K562 (cell line): ENCODE results near the gene SDSL. TPM values are rescaled to one million over a fixed set of nuclear protein-coding genes. Genes with fewer than 3 reads are reported as not detected.
A peak's percentile ranks its signal among the peaks of the same experiment; 100 is the strongest.

ENCODE experiments used
- ATAC-seq: fragments of 200-7000 bp; cut with Tn5 transposase; 3 replicates; pipeline ENCODE4 v1.9.1; 2020; ENCODE audit warnings: moderate library complexity
- BruUV-seq: library from RNA; stranded (reverse); fragments of 400-500 nt; replicated peaks from 2 replicates; lab custom pipeline; 2021; lab: Mats Ljungman, UMichigan
- CTCF ChIA-PET: fragments of 300-600 bp; formaldehyde crosslinking; extraction: SDS; loops from one replicate; lab custom pipeline; 2021; ENCODE audit warnings: low intra/inter-chr PET ratio; lab: Yijun Ruan, JAX
- POLR2A ChIA-PET: fragments of 300-600, 350-650 bp; sonication (Branson Sonifier 250); formaldehyde crosslinking; extraction: SDS; loops from one replicate; lab custom pipeline; 2021; ENCODE audit warnings: antibody characterized with exemption, inconsistent platforms; lab: Yijun Ruan, JAX
- DNase-seq, 4 experiments: peaks; one replicate each; pipeline versions ENCODE4 v3.0.0 to v3.0.0-alpha.2; 2011 to 2018; ENCODE audit warnings: low spot score in 3 of 4, mixed read lengths in 3 of 4; ENCODE audit errors: extremely low read depth in 1 of 4
- FAIRE-seq: peaks from 2 replicates; lab custom pipeline; 2011; peaks lifted over from hg19 to GRCh38; lab: Jason Lieb, UNC
- H2AFZ ChIP-seq: 2 replicates; pipeline ENCODE4 v1.6.0; 2011; ENCODE audit warnings: low read depth, low read length, control low read depth, inconsistent platforms
- H3K27ac ChIP-seq: fragments of 200-600 bp; 3 replicates; pipeline ENCODE4 v1.8.0; 2011; ENCODE audit warnings: low read depth, mild to moderate bottlenecking, control low read depth, inconsistent platforms, low read length, moderate library complexity, mixed read lengths; ENCODE audit errors: extremely low read depth
- H3K27me3 ChIP-seq, 2 experiments: fragments of 300-600 bp in 1 of 2; 2 replicates in 1 of 2; 3 replicates in 1 of 2; pipeline versions ENCODE4 v1.6.0 to v1.8.0; 2011; ENCODE audit warnings: inconsistent platforms in 2 of 2, low read length in 2 of 2, mild to moderate bottlenecking in 1 of 2, mixed read lengths in 1 of 2, moderate library complexity in 1 of 2; ENCODE audit not compliant: control insufficient read depth in 2 of 2, insufficient read depth in 2 of 2
- H3K36me3 ChIP-seq: fragments of 300-600 bp; 3 replicates; pipeline ENCODE4 v1.8.0; 2011; ENCODE audit warnings: mild to moderate bottlenecking, low read length, inconsistent platforms; ENCODE audit not compliant: control insufficient read depth, insufficient read depth
- H3K4me1 ChIP-seq, 2 experiments: fragments of 200-600 bp in 1 of 2; replicated peaks in 1 of 2; 2 replicates in 1 of 2; 3 replicates in 1 of 2; pipeline versions ENCODE4 v1.5.1 to v1.8.0; 2011; ENCODE audit warnings: inconsistent platforms in 2 of 2, low read length in 2 of 2, mild to moderate bottlenecking in 1 of 2, mixed read lengths in 1 of 2, moderate library complexity in 1 of 2; ENCODE audit not compliant: control insufficient read depth in 2 of 2, insufficient read depth in 2 of 2
- H3K4me2 ChIP-seq: 2 replicates; pipeline ENCODE4 v1.6.1; 2011; ENCODE audit warnings: low read length, control low read depth, inconsistent platforms, mixed read lengths; ENCODE audit not compliant: insufficient read depth
- H3K4me3 ChIP-seq: fragments of 200-600 bp; sonication (generic), shearing (Covaris generic); 2 replicates; pipeline ENCODE4 v1.5.1; 2016; ENCODE audit warnings: control low read depth, inconsistent platforms
- H3K79me2 ChIP-seq: fragments of 200-600 bp; 3 replicates; pipeline ENCODE4 v1.8.0; 2011; ENCODE audit warnings: low read length, inconsistent platforms; ENCODE audit not compliant: control insufficient read depth, insufficient read depth
- H3K9ac ChIP-seq, 2 experiments: 2 replicates each; pipeline versions ENCODE4 v1.6.0 to v1.6.1; 2011; ENCODE audit warnings: low read depth in 2 of 2, low read length in 2 of 2, control low read depth in 1 of 2, inconsistent platforms in 1 of 2, mild to moderate bottlenecking in 1 of 2, mixed read lengths in 1 of 2; ENCODE audit not compliant: insufficient read depth in 1 of 2
- H3K9me1 ChIP-seq: one replicate; pipeline ENCODE4 v1.6.0; 2011; ENCODE audit warnings: inconsistent platforms, mild to moderate bottlenecking, low read length, moderate library complexity; ENCODE audit not compliant: control insufficient read depth, insufficient read depth
- H3K9me3 ChIP-seq: replicated peaks from 2 replicates; pipeline ENCODE4 v1.5.1; 2011; ENCODE audit warnings: low read depth, low read length, inconsistent platforms; ENCODE audit not compliant: control insufficient read depth, insufficient read depth
- H4K20me1 ChIP-seq: replicated peaks from 2 replicates; pipeline ENCODE4 v1.6.1; 2011; ENCODE audit warnings: low read length, inconsistent platforms, mixed read lengths; ENCODE audit not compliant: control insufficient read depth, insufficient read depth
- BCOR ChIP-seq: fragments of 450-650 bp; IDR thresholded peaks from 2 replicates; pipeline ENCODE4 v1.6.1; 2016
- RBM25 ChIP-seq: fragments of 200-400 bp; formaldehyde crosslinking; IDR thresholded peaks from 2 replicates; pipeline ENCODE4 v1.6.1; 2018; ENCODE audit warnings: low read length, low read depth, moderate library complexity; ENCODE audit not compliant: severe bottlenecking
- ZFP36 ChIP-seq: fragments of 150-350 bp; IDR thresholded peaks from 2 replicates; pipeline ENCODE4 v1.6.1; 2018; ENCODE audit warnings: low read length, low read depth; ENCODE audit not compliant: partially characterized antibody
- WGBS: fragments of 100-300 bp; shearing (Covaris generic); methylation state at CpG from one replicate; pipeline ENCODE4 v1.1.6; 2016; ENCODE audit warnings: low coverage, mixed read lengths; ENCODE audit not compliant: insufficient coverage; ENCODE audit errors: missing lambda C conversion rate; 5-methylcytosine and 5-hydroxymethylcytosine counted together
- in situ Hi-C: fragments of 300-500 bp; cut with MboI; formaldehyde crosslinking; loops from 4 replicates; pipeline ENCODE4 v1.15.0; 2018; ENCODE audit warnings: inconsistent platforms, mixed read lengths
- intact Hi-C: fragments of 100-400 bp; cut with micrococcal nuclease; formaldehyde crosslinking; loops from 2 replicates; pipeline ENCODE4 v1.14.2; 2022
- polyA plus RNA-seq, 8 experiments: library from polyadenylated mRNA; depleted of rRNA in 4 of 8; stranded (reverse) in 5 of 8; unstranded in 3 of 8; fragments of >200 nt; fragmentation: Nextera tagmentation in 2 of 8; fragmentation: Illumina TruSeq in 1 of 8; extraction: Ambion mirVana in 2 of 8; extraction: Trizol in 1 of 8; gene quantifications; 2 replicates each; pipeline versions ENCODE4 v1.2.1 to v1.2.3, GENCODE V29; 2011 to 2014; ENCODE audit warnings: inconsistent platforms in 1 of 8, missing spikeins in 1 of 8
- total RNA-seq, 7 experiments: library from RNA; depleted of rRNA in 6 of 7; stranded (reverse); fragments of >200 nt in 6 of 7; fragmentation: Illumina TruSeq in 2 of 7; extraction: Trizol in 2 of 7; gene quantifications; 2 replicates each; pipeline versions ENCODE4 v1.2.1 to v1.2.3, GENCODE V29; 2011 to 2021; ENCODE audit warnings: low replicate concordance in 1 of 7
- TF ChIP-seq, protein P1 (sequence below): fragments of 450-650 bp; conservative IDR thresholded peaks from 2 replicates; pipeline ENCODE4 v1.6.1; 2016; ENCODE audit warnings: missing genetic modification characterization, low read depth, mild to moderate bottlenecking, control low read depth, missing compliant biosample characterization

SDSL gene
- total and polyA plus RNA-seq, 9 of the 15 experiments (the other 6 are each of a cell fraction or from before 2014, with no cell fraction given): 0.31 to 11.0 (median 7.4) TPM

DNA sequence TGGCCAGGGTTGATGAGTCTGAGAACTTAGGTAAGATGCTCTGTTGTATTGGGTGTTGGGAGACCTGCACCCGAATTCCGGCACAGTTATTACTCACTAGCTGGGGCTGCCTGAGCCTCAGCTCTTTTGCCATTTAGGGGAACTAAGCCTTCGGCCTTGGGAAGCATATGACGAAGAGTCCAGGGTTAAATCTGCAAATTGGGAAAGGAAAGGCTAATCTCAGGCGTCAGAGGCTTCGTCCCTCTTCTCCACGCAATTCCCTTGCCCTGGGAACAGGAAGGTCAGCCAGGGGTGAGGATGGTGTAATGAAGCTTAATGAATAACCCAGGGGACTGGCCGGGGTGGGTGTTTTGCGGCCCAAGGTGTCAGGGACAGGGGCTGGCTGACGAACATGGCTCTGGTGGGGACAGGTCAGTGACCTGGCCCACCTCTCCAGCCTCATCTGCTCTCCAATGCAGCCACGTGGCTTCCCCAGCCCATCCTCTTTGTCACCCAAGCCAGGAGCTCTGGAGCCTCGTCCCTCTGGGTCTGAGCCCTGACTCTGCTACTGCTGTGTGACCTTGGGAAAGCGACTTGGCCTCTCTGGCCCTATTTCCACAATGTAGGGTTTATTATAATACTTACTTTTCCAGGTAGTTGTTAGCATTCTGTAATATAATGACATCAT, 3.8 kb upstream of the SDSL start:
- POLR2A ChIA-PET: interaction anchor here (0.6 kb wide), 1 partner anchor 257 kb away, joined by 3 read pairs; no protein-coding TSS in a partner anchor
- Histone ChIP-seq H3K79me2 (peaks cover 10% of the 10 kb centered on the region), H3K9me3 (no peaks in the 10 kb centered on the region; the same call in 1 of the 2 replicates), H3K4me1 (peaks cover 32 to 39% of the 10 kb centered on the region in 2 experiments), H3K27me3 (no peaks in the 10 kb centered on the region), H3K9me1 (no peaks in the 10 kb centered on the region), H4K20me1 (no peaks in the 10 kb centered on the region), H3K4me3 (no peak overlapping the region), H2AFZ (peak overlapping the region; percentile 11; the same call in 1 of the 2 replicates), H3K27ac (no peak overlapping the region), H3K4me2 (no peak overlapping the region), H3K36me3 (no peaks in the 10 kb centered on the region), H3K9ac (peak overlapping the region in 1 of 2 experiments; percentile 75; a peak in 1 of 4 replicates)
- TF ChIP-seq ZFP36 (peak; percentile 76), RBM25 (peak; percentile 58), BCOR (peak; percentile 53; the same call in 1 of the 2 replicates)
- TF ChIP-seq, protein P1, sequence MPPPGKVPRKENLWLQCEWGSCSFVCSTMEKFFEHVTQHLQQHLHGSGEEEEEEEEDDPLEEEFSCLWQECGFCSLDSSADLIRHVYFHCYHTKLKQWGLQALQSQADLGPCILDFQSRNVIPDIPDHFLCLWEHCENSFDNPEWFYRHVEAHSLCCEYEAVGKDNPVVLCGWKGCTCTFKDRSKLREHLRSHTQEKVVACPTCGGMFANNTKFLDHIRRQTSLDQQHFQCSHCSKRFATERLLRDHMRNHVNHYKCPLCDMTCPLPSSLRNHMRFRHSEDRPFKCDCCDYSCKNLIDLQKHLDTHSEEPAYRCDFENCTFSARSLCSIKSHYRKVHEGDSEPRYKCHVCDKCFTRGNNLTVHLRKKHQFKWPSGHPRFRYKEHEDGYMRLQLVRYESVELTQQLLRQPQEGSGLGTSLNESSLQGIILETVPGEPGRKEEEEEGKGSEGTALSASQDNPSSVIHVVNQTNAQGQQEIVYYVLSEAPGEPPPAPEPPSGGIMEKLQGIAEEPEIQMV: no peak
- CTCF ChIA-PET: interaction anchor here (0.6 kb wide), 1 partner anchor 40 kb away, joined by 4 read pairs; no protein-coding TSS in a partner anchor
- ATAC-seq (no peak), DNase-seq (no peak), FAIRE-seq (no peak)
- 45% methylated on average over 13 of the region's 13 CpGs for WGBS
- no TSS peak for BruUV-seq
- intact Hi-C loops (no loop called here), in situ Hi-C loops (loop anchor here (25.0 kb wide), 1 partner anchor 231 kb away; the partner anchor contains the start of genes DDX54 and RITA1)
